HEK293T (cell line): Measurements from ENCODE around the gene WDR49.

Source experiments
- ARNT ChIP-seq: fragments of 450-650 bp; IDR thresholded peaks from 2 replicates; pipeline ENCODE4 v1.6.1; 2017; ENCODE audit warnings: mild to moderate bottlenecking
- BHLHE40 ChIP-seq: fragments of 450-650 bp; IDR thresholded peaks from 2 replicates; pipeline ENCODE4 v1.6.1; 2016; ENCODE audit warnings: mild to moderate bottlenecking, moderate library complexity, borderline replicate concordance
- ELF4 ChIP-seq: fragments of 450-650 bp; IDR thresholded peaks from 2 replicates; pipeline ENCODE4 v1.6.1; 2017; ENCODE audit warnings: antibody characterized with exemption
- L3MBTL2 ChIP-seq: fragments of 450-650 bp; conservative IDR thresholded peaks from 2 replicates; pipeline ENCODE4 v1.6.1; 2016; ENCODE audit warnings: mild to moderate bottlenecking
- NFRKB ChIP-seq: fragments of 450-650 bp; IDR thresholded peaks from 2 replicates; pipeline ENCODE4 v1.6.1; 2016; ENCODE audit warnings: mild to moderate bottlenecking, moderate library complexity
- TF ChIP-seq, protein P1 (sequence below): fragments of 450-650 bp; IDR thresholded peaks from 2 replicates; pipeline ENCODE4 v1.6.1; 2016

DNA sequence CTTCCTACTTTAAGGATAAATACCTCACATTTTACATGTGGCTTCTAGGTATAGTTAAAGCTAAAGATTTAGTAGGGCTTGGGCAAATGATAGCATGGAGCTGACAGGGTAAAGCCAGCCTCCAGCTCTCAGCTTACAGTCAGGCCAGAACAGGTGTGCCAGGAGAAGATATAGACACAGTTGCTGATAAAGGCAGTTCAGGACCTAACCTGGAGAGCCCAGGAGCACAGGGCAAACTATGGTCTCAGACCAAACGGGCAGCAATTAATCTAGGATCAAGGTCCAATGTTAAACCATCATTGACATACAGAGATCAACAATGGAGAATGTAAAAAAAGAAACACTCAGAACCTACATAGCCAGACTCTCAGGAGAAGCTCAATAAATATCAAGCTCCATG is 4.0 kb downstream of the WDR49 start:
- TF ChIP-seq L3MBTL2 (no peak), ELF4 (no peak), BHLHE40 (no peak), NFRKB (no peak), ARNT (no peak)
- TF ChIP-seq, protein P1, sequence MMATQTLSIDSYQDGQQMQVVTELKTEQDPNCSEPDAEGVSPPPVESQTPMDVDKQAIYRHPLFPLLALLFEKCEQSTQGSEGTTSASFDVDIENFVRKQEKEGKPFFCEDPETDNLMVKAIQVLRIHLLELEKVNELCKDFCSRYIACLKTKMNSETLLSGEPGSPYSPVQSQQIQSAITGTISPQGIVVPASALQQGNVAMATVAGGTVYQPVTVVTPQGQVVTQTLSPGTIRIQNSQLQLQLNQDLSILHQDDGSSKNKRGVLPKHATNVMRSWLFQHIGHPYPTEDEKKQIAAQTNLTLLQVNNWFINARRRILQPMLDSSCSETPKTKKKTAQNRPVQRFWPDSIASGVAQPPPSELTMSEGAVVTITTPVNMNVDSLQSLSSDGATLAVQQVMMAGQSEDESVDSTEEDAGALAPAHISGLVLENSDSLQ, result no peak
